Pancreas (tissue), 10 donors: ENCODE results near the gene CCDC137. TPM values are rescaled to one million over a fixed set of nuclear protein-coding genes. Genes with fewer than 3 reads are reported as not detected.
"Not testable (repeated sequence)": the region's sequence is repeated elsewhere in the genome, so short reads cannot be mapped to it uniquely, and the experiment has no call there.

Source experiments
- ATAC-seq, 4 donors: fragments of 200-7000 bp; cut with Tn5 transposase; one replicate each; pipeline versions ENCODE4 v1.8.0 to v1.9.1; 2020; ENCODE audit warnings: mild to moderate bottlenecking in 4 of 4, moderate library complexity in 4 of 4
- DNase-seq, 6 donors: peaks; one replicate each; pipeline ENCODE4 v3.0.0-alpha.2; 2020
- FAIRE-seq: peaks from 2 replicates; lab custom pipeline; 2012; peaks lifted over from hg19 to GRCh38; lab: Jason Lieb, UNC
- H3K27ac ChIP-seq, 4 donors: fragments of 200-600 bp; sonication (generic); 1 replicate in 3 of 4; 2 replicates in 1 of 4; pipeline versions ENCODE4 v1.5.0 to v1.8.0; 2020
- H3K27me3 ChIP-seq, 4 donors: fragments of 200-600 bp; one replicate each; pipeline ENCODE4 v1.8.0; 2021
- H3K36me3 ChIP-seq, 3 donors: fragments of 200-600 bp; sonication (generic) in 1 of 3; one replicate each; pipeline versions ENCODE4 v1.5.0 to v1.8.0; 2020 to 2021
- H3K4me1 ChIP-seq, 3 donors: fragments of 200-600 bp; one replicate each; pipeline ENCODE4 v1.8.0; 2021
- H3K4me3 ChIP-seq, 4 donors: fragments of 200-600 bp; sonication (generic) in 2 of 4; one replicate each; pipeline versions ENCODE4 v1.5.0 to v1.8.0; 2020 to 2021
- H3K9me3 ChIP-seq, 4 donors: fragments of 200-600 bp; one replicate each; pipeline ENCODE4 v1.8.0; 2021
- CTCF ChIP-seq, 4 donors: fragments of 200-600 bp; sonication (generic) in 3 of 4; IDR thresholded peaks; one replicate each; pipeline versions ENCODE4 v1.5.0 to v1.8.0; 2021; ENCODE audit warnings: antibody characterized with exemption in 4 of 4
- WGBS, 2 donors: extraction: QIAGEN DNeasy Blood & Tissue Kit; methylation state at CpG; one replicate each; pipeline ENCODE4 v1.1.7; 2013; 5-methylcytosine and 5-hydroxymethylcytosine counted together
- intact Hi-C, 3 donors: fragments of 100-400 bp; cut with DNase I; formaldehyde crosslinking; loops; one replicate each; pipeline versions ENCODE4 v1.11.1 to v1.14.2; 2022
- polyA plus RNA-seq, 2 donors: library from polyadenylated mRNA; stranded (reverse); fragments of 200-250 nt; gene quantifications; one replicate each; pipeline ENCODE4 v1.2.3, GENCODE V29; 2013
- total RNA-seq, 6 donors: library from RNA; stranded (reverse); fragmentation: NEBNext Ultra II Directional in 4 of 6; extraction: Animal tissue kit (Norgen Biotek cat#: 25700) in 4 of 6; gene quantifications; one replicate each; pipeline versions ENCODE4 v1.2.1 to v1.2.4, GENCODE V29; 2021 to 2023
- donor health status: healthy with polysubstance abuse.
- donor health status: DM: no; HTN: no; CAD: no; lungs with moderate emphysema.
- donor health status: DM: no; HTN: no; CAD: no.
- donor health status: control.
- donor health status: control.
- donor health status: Bipolar disorder and iron deficiency.
- donor health status: DM: yes; HTN: yes; CAD: no.
- donor health status: DM: no; HTN: no; CAD: no.
- donor health status: DM: no; HTN: no; CAD: no.
- donor health status: DM: yes; HTN: yes; CAD: no.

CCDC137 gene
- total RNA-seq (10 to 100 TPM in 1 of 6 donors, 1 to 10 TPM in 5; 2.9 to 11.0 (median 5.6) TPM), polyA plus RNA-seq (10 to 100 TPM; 12.5 to 50.4 TPM)

GRCh38 chr17:81666342-81667191, at the start of gene CCDC137, which contains the start of gene OXLD1:
CCDC137 (plus strand) TSS chr17:81666737; CDS start chr17:81666767, 30 bp downstream.
OXLD1 (minus strand) TSS chr17:81666605; CDS start chr17:81666577, 28 bp downstream.
- H3K27me3 ChIP-seq = no peaks in the 10 kb centered on the region
- WGBS, 2 donors = 0 to 1% methylated on average over 75 to 96 of the region's 96 CpGs
- peak; percentile 98 to 99 (median 99) for ATAC-seq
- no peak for TF ChIP-seq CTCF (IDR thresholded peaks at IDR 0.05)
- peak; percentile 94 to 98 (median 96) for DNase-seq
- H3K4me1 ChIP-seq = peaks cover 0 to 15% (median 6%) of the 10 kb centered on the region in 3 donors
- peak within 1 kb of the TSS; percentile 80 to 99 (median 98) for H3K4me3 ChIP-seq
- intact Hi-C loops = no loop called here
- no peak for FAIRE-seq
- peaks cover 0 to 6% (median 0%) of the 10 kb centered on the region in 3 donors for H3K36me3 ChIP-seq
- no peaks in the 10 kb centered on the region for H3K9me3 ChIP-seq
- peak within 1 kb of the TSS; percentile 33 to 63 (median 62) for H3K27ac ChIP-seq

GRCh38 chr17:81616877-81617276, 49.7 kb upstream of the CCDC137 start:
- DNase-seq (peak in 1 of 6 donors; percentile 36), ATAC-seq (no peak), FAIRE-seq (no peak)
- WGBS, 2 donors = 42 to 77% methylated on average over 7 of the region's 7 CpGs
- no peak for TF ChIP-seq CTCF (IDR thresholded peaks at IDR 0.05)
- no peak overlapping the region for H3K4me3 ChIP-seq
- H3K27ac ChIP-seq = no peak overlapping the region
- intact Hi-C loops = no loop called here
- peaks cover 0 to 18% (median 0%) of the 10 kb centered on the region in 3 donors for H3K36me3 ChIP-seq
- H3K27me3 ChIP-seq = no peaks in the 10 kb centered on the region
- H3K4me1 ChIP-seq = peaks cover 10 to 13% (median 13%) of the 10 kb centered on the region in 3 donors
- no peaks in the 10 kb centered on the region for H3K9me3 ChIP-seq

GRCh38 chr17:81618307-81618706, 48.2 kb upstream of the CCDC137 start:
- H3K27me3 ChIP-seq, H3K27ac ChIP-seq, FAIRE-seq, H3K9me3 ChIP-seq, H3K4me3 ChIP-seq, ATAC-seq, intact Hi-C loops: not testable (repeated sequence)
- DNase-seq = peak in 1 of 6 donors; percentile 20
- H3K4me1 ChIP-seq = peaks cover 13 to 21% (median 17%) of the 10 kb centered on the region in 3 donors
- H3K36me3 ChIP-seq = peaks cover 0 to 21% (median 0%) of the 10 kb centered on the region in 3 donors
- 98 to 99% methylated on average over 18 to 28 of the region's 36 CpGs for WGBS, 2 donors

DNA sequence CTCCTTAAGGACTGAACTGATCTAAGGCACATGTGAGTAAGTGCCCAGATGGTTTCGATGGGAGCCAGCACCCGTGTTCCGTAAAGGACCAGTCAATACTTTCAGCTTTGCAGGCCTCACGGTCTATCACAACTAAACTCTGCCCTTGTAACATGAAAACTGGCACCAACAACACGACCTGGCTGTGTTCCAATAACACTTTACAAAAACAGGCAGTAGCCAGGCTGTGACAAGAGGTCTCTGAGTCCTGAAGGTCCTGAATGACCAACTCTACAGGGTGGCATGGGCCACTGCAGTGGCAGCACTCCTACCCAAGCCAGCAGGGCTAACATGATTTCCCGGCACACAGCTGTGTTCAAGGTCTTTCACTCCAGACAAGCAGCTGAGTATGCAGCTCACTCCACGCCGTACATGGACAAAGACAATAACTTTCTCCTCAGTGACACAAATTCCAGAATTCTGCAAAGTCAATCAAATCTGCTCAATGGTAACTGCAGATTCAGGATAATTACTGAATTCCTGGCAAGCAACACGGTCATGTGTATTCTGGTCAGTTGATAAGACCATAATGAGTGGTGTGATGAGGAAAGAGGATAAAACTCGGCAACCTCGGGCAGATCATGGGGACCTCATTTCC, 44.9 kb upstream of the CCDC137 start:
- H3K27me3 ChIP-seq = no peaks in the 10 kb centered on the region
- H3K27ac ChIP-seq = peak overlapping the region in 3 of 4 donors; percentile 37 to 63 (median 45)
- intact Hi-C loops = no loop called here
- TF ChIP-seq CTCF (IDR thresholded peaks at IDR 0.05) = no peak
- peaks cover 13 to 21% (median 17%) of the 10 kb centered on the region in 3 donors for H3K4me1 ChIP-seq
- H3K4me3 ChIP-seq = no peak overlapping the region
- 16 to 19% methylated on average over 11 of the region's 11 CpGs for WGBS, 2 donors
- peak; percentile 63 to 78 (median 70) for DNase-seq
- H3K9me3 ChIP-seq = no peaks in the 10 kb centered on the region
- peak; percentile 88 to 97 (median 96) for ATAC-seq
- peaks cover 0 to 42% (median 5%) of the 10 kb centered on the region in 3 donors for H3K36me3 ChIP-seq
- FAIRE-seq = no peak

DNA sequence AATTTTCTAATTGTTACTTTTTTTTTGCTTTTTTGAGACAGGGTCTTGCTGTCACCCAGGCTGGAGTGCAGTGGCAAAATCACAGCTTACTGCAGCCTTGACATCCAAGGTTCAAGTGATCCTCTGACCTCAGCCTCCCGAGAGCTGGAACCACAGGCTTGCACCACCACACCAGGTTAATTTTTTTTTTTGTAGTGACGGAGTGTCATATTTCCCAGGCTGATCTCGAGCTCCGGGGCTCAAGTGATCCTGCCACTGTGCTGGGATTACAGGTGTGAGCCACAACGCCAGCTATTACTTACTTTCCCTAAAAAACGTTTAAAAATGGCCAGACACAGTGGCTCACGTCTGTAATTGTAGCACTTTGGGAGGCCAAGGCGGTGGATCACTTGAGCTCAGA, 36.3 kb upstream of the CCDC137 start:
- ATAC-seq (no peak), DNase-seq (peak in 1 of 6 donors; percentile 6), FAIRE-seq (no peak)
- TF ChIP-seq CTCF (IDR thresholded peaks at IDR 0.05) = no peak
- no peak overlapping the region for H3K27ac ChIP-seq
- H3K4me1 ChIP-seq = peaks cover 0 to 10% (median 0%) of the 10 kb centered on the region in 3 donors
- H3K27me3 ChIP-seq = no peaks in the 10 kb centered on the region
- H3K36me3 ChIP-seq = peaks cover 0 to 25% (median 5%) of the 10 kb centered on the region in 3 donors
- H3K4me3 ChIP-seq = no peak overlapping the region
- H3K9me3 ChIP-seq = no peaks in the 10 kb centered on the region
- WGBS, 2 donors = 73 to 77% methylated on average over 8 of the region's 8 CpGs
- intact Hi-C loops = no loop called here
